Effector CD4-positive, alpha-beta T cell (primary cell): ENCODE measurements around the gene ANKDD1A.

Source experiments
- DNase-seq: peaks from one replicate; pipeline ENCODE4 v3.0.0-alpha.2; 2020
- total RNA-seq: gene quantifications from one replicate; lab custom pipeline; 2026; lab: John Stamatoyannopoulos, UW

ANKDD1A gene
- total RNA-seq: 13.3 reads per million, percentile 38 among the genes with 10 or more reads in this experiment

GRCh38 chr15:64911311-64912186 is at the start of gene ANKDD1A:
Gene ANKDD1A (plus strand): TSS chr15:64911902. CDS start chr15:64911931, 29 bp downstream.
- DNase-seq: no peak

- no peak for DNase-seq
Observed at GRCh38 chr15:64861960-64862359, 49.7 kb upstream of the ANKDD1A start.

DNA sequence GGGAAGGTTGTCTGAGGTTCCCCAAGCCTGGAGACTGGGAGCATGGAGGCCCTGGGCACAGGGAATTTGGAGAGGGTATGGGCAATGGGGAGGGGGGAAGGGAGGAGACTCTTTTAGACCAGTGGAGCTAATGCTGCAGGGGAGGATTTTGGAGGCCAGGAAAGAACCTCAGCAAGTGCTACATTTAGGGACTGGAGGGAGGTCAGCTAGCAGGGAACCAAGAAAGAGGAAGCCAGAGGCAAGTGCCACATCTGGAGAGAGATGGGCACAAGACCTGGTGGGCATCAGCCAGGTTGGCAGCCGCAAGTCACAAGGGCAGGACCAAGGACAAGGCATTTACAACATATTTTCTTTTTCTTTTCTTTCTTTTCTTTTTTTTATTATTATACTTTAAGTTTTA is 49.3 kb upstream of the ANKDD1A start:
- no peak for DNase-seq

DNA sequence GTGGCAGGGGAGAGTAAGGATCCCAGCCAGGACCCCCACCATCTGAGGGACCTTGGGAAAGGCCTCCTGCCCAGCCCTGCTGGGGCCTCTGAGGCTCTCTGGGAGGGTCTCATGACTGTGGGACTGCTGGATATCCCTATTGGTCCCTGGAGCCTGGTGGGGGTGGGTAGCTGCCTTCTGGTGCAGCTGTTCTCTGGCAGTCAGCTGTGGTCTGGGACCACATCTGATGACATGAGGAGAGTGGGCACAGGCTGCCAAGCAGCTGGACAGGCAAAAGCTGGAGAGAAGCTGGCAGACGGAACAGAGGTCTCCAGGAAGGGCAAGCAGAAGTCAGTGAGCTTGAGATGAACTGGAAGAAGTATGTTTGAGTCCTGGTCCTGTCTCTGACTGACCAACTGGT is 47.6 kb upstream of the ANKDD1A start:
- DNase-seq: no peak

GRCh38 chr15:64865126-64865997 is 46.3 kb upstream of the ANKDD1A start:
- no peak for DNase-seq

GRCh38 chr15:64865998-64866520 is 45.6 kb upstream of the ANKDD1A start:
- DNase-seq: no peak

DNA sequence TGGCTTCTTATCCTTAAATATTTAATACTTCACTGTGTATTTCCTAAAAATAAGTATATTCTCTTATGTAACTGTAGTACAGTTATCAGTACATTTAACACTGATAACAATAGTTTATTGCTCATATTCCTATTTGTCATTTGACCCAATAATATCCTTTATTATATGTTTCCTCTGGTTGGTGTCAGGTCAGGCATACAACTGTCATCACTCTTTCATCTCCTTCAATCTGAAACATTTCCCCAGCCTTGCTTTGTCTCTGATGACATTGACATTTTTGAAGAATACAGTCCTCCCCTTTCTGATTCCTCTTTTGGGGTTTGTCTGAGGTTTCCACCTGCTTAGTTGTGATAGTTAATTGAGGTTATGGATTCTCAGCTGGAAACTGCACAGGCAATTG is 42.2 kb upstream of the ANKDD1A start:
- DNase-seq: no peak

GRCh38 chr15:64870353-64870752 is 41.3 kb upstream of the ANKDD1A start:
- DNase-seq: no peak

GRCh38 chr15:64875641-64876223 is 36.0 kb upstream of the ANKDD1A start:
- no peak for DNase-seq

DNA sequence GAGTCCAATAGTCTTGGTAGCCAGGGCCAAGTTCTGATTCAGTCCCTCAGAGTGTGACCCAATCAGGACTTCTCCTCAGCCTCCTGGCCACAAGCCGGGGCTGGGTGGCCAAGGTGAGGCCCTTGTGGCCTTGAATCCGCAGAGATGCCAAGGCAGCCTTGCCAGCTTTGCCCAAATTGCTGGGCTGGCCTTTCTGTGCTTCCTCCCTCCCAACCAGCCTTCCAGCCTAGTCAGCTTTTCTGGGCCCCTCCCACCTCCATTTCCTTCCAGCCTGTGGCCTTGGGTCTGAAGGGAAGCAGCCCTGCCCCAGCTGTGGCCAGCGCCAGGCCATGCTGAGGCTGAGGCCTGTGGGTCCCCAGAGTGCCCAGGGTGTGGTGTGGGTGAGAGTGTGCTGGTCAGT is 34.3 kb upstream of the ANKDD1A start:
- DNase-seq: no peak

DNA sequence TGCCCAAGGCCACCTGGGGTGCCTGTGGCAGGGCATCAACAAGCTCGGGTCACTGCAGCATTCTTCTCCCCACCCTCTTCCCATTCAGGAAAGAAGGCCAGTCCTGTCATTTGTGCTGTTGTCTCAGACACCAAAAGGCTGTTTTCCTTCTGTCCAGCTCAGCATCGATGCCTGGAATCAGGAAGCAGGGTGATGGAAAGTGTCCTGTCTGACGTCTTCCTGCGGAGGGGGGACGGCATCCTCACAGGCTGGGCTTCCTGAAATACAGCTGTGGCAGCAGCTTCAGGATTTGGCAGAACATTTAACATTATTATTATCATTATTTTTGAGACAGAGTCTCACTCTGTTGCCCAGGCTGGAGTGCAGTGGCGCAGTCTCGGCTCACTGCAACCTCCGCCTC is 33.0 kb upstream of the ANKDD1A start:
- DNase-seq: no peak

GRCh38 chr15:64883100-64883581 is 28.6 kb upstream of the ANKDD1A start:
- no peak for DNase-seq

DNA sequence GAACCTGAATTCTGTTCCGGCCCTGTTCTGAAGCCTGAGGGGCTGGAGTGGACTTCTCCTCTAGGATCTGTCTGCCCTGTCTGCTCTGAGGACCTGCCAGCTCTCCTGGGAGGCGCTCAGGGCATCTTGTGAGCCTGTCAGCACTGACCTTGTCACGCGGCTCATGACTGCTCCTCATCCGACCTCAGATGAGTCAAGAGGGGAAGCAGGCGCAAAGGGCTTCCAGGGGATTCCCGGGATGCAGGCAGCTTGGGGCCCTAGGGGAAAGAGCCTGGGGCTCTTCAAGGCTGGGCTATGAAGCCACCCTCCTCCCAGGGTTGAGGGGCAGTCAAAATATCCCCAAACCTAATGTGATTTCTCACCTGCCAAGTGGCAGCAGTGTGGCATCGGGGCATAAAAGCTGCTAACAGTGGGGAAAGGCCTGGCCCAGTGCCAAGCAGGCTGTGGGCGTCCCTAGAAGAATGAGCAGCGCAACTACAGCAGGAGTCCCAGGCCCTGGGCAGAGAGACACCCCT is 27.6 kb upstream of the ANKDD1A start:
- DNase-seq: peak; percentile 60

DNA sequence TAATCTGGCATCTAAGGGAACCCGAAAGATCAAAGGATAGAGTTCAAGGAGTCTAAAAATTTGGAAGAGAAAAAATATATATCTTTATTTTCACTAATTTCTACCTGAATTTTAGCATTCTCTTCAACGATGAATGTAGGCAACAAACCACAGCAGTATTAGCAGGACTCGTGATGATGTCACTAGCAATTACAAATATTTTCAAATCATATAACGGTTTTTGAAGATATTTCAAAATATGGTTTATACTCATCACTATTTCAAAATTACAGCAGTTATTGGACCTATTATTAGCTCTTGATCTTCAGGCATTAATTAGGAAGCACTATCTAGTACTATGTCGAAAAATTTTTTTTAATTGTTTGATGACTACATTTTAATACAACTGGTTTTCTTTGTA is 27.0 kb upstream of the ANKDD1A start:
- DNase-seq: no peak

- DNase-seq: no peak
Observed at GRCh38 chr15:64888336-64888735, 23.4 kb upstream of the ANKDD1A start.

- no peak for DNase-seq
Observed at GRCh38 chr15:64891561-64891960, 20.1 kb upstream of the ANKDD1A start.

DNA sequence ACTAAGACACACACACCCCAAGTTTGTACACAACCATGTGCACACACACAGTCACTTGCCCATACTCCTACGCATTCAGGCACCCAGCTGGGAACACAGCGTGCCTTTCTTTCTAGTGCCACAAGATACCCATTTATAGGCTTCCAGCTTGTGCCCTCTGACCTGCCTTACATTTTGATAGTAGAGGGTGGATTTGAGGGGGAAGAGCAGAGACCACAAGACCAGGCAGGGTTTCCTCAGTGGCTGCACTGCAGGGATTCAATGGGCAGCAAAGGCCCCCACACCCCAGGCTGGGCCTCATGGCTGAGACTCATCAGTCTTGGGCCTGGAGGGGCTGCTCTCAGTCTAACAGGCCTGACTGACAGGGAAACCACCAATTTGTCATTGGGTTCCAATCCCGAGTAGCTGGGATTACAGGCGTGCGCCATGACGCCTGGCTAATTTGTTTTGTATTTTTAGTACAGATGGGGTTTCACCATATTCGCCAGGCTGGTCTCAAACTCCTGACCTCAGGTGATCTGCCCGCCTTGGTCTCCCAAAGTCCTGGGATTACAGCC is 18.8 kb upstream of the ANKDD1A start:
- DNase-seq: no peak

DNA sequence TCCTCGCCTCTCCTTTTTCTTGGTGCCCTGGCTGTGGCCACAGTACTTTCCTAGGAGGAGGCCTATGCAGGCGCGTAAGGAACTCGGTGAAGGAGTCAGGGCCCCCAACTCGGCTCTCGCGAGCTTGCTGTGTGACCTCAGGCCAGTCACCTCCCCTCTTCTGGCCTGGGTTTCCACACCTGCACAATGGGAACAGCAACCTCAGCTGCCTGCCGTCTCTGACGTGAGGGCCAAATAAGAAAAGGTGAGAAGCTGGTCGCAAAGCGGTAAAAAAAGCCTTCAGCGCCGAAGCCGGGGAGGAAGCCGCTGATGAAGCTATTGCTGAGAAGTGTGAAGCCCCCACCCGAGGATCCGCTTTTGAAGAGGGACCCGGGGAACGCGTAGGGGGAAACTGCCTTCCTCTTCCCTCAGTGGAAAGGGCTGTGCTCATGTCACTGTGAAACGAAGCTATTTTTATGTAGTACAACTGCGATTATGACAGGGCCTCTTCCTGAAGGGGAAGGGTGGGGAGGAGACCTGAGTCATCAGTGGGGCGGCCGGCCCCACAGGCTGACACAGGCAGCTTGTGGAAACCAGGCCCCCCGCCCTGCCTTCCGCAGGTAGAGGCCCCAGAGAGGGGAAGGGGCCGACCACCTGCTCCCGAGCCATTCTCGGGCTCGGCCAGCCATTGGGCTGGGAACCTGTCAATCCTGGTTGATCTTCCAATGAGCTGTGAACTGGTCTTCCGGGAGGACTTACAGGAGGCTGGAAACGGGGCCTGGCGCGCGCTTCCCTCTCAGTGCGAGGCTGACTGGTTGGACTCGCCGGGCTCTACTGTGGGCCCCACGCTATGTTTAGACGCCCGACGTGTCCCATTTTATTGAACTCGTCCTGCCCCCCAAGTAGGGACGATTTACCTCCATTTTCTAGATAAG is 18.0 kb upstream of the ANKDD1A start:
- DNase-seq: peak; percentile 92

DNA sequence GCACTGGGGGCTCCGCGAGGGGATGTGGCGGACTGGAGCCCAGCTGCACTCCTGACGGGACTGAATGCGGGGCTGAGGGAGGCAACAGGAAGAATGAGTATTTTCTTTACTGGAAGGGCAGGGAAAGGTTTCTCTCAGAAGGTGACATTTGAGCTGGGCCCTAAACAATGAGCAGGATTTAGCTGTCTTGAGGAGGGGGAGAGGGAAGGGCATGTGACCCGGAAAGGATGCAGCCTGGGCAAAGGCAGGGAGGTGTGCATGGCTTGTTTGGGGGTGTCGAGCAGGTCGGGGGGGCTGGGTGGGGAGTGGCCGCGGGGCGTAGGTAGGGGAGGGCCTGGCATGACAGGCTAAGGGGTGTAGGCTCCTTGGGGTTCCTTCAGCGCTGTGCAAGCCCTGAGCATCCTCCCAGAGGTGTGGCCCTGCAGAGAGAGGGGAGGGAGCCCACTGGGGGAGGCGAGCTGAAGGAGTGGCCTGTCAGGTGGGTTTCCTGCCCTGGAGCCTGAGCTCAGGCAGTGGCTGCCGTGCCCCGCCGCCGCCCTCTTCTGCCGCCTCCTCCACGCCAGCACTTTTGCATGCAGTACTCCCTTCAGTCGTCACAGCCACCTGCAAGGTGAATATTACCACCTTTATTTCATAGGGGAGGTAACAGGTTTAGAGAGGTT is 17.2 kb upstream of the ANKDD1A start:
- DNase-seq: peak; percentile 79

DNA sequence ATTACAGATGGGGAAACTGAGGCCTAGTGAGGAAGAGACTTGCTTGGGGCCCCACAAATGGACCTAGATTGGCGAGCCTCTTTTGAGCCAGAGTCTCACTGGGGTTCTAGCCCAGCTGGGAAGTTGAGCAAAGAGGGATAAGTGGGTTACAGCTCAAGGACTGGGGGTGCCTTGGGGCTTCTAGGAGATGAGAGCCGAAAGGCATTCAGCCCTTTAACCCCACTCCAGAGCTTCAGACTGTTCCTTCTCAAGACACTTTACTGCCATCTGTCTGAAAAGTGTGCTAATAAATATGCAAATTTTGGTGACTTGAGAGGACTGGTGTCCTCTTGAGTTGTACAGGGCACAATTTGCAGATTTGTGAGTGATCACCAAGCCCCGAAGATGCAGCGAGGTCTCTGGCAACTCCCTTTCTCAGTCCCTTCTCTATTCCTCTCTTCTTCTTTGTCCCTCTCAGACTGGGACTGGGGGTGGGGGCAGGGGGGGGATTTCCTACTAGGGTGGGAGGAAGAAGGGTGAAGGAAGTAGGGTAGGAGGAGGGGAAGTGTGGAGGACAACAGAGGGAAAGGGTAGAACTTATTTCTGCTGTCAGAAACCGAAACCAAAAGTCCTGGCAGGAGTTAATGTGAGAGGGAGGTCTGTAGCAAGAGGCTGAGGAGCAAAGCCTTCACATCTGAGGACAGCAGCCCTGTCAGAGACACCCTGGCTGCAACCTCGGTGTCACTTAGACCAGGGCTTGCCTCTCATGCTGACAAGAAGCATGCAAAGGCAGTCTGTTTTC is 16.2 kb upstream of the ANKDD1A start:
- DNase-seq: peak; percentile 10
